ENCODE measurements around the gene IPCEF1. TPM values are rescaled to one million over a fixed set of nuclear protein-coding genes. Genes with fewer than 3 reads are reported as not detected.

Gene IPCEF1
- polyA plus RNA-seq, 1 donor (not counting 4 experiments of a cell fraction or from before 2014, with no cell fraction given) = 0.21 TPM

- Histone ChIP-seq H3K27ac (ENCODE audit: control insufficient read depth, insufficient read depth, low read length) (no peak overlapping the region), H3K9me1 (ENCODE audit: control insufficient read depth, extremely low read depth, insufficient read depth, low read length) (no peaks in the 10 kb centered on the region), H3K4me3 (ENCODE audit: control insufficient read depth in 2 of 3, extremely low read depth in 1 of 3, insufficient read depth in 2 of 3, low read depth in 1 of 3, low read length in 3 of 3) (no peak overlapping the region), H3K36me3 (ENCODE audit: control insufficient read depth in 2 of 2, extremely low read depth in 1 of 2, insufficient read depth in 2 of 2, low read length in 2 of 2) (no peaks in the 10 kb centered on the region), H4K20me1 (ENCODE audit: control insufficient read depth, extremely low read depth, insufficient read depth, low read length) (no peaks in the 10 kb centered on the region), H3K4me2 (ENCODE audit: control insufficient read depth, extremely low read depth, insufficient read depth, low read depth, low read length) (no peak overlapping the region), H3K27me3 (ENCODE audit: control insufficient read depth, extremely low read depth, insufficient read depth, low read length) (no peaks in the 10 kb centered on the region), H3K9ac (ENCODE audit: control insufficient read depth, extremely low read depth, insufficient read depth, low read length) (no peak overlapping the region), H3K9me3 (ENCODE audit: control insufficient read depth, low read depth, low read length) (no peaks in the 10 kb centered on the region), H3K4me1 (ENCODE audit: control insufficient read depth, extremely low read depth, insufficient read depth, low read length) (no peaks in the 10 kb centered on the region), H2AFZ (ENCODE audit: control insufficient read depth, low read length) (no peak overlapping the region), H3K79me2 (ENCODE audit: control insufficient read depth, insufficient read depth, low read length) (no peaks in the 10 kb centered on the region)
- DNase-seq (ENCODE audit: low read depth, low spot score) (no peak), FAIRE-seq (no peak)
- TF ChIP-seq EZH2 (IDR thresholded peaks at IDR 0.05; ENCODE audit: low read length) = no peak
- TF ChIP-seq, protein P1, sequence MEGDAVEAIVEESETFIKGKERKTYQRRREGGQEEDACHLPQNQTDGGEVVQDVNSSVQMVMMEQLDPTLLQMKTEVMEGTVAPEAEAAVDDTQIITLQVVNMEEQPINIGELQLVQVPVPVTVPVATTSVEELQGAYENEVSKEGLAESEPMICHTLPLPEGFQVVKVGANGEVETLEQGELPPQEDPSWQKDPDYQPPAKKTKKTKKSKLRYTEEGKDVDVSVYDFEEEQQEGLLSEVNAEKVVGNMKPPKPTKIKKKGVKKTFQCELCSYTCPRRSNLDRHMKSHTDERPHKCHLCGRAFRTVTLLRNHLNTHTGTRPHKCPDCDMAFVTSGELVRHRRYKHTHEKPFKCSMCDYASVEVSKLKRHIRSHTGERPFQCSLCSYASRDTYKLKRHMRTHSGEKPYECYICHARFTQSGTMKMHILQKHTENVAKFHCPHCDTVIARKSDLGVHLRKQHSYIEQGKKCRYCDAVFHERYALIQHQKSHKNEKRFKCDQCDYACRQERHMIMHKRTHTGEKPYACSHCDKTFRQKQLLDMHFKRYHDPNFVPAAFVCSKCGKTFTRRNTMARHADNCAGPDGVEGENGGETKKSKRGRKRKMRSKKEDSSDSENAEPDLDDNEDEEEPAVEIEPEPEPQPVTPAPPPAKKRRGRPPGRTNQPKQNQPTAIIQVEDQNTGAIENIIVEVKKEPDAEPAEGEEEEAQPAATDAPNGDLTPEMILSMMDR (optimal IDR thresholded peaks at IDR 0.05 in 1 of 3, IDR thresholded peaks at IDR 0.05 in 1 of 3, conservative IDR thresholded peaks at IDR 0.05 in 1 of 3; ENCODE audit: extremely low read depth in 1 of 3, insufficient read depth in 2 of 3, low read length in 3 of 3) = no peak
- dilution Hi-C loops (cut with MboI; ENCODE audit: extremely low pct_ligation_motif_present, low sequenced_read_pairs) = loop anchor here (25.0 kb wide), 2 partner anchors 180 to 305 kb away; no protein-coding TSS in a partner anchor
Measured at GRCh38 chr6:154157082-154157481, 199.5 kb downstream of the IPCEF1 start.

GRCh38 chr6:154156135-154156896 is 200.3 kb downstream of the IPCEF1 start:
- no peak for DNase-seq (ENCODE audit: low read depth, low spot score)
- H3K27me3 ChIP-seq (ENCODE audit: control insufficient read depth, extremely low read depth, insufficient read depth, low read length) = no peaks in the 10 kb centered on the region
- dilution Hi-C loops (cut with MboI; ENCODE audit: extremely low pct_ligation_motif_present, low sequenced_read_pairs) = loop anchor here (25.0 kb wide), 2 partner anchors 181 to 306 kb away; no protein-coding TSS in a partner anchor
- H3K9me3 ChIP-seq (ENCODE audit: control insufficient read depth, low read depth, low read length) = no peaks in the 10 kb centered on the region
- H3K4me3 ChIP-seq (ENCODE audit: control insufficient read depth in 2 of 3, extremely low read depth in 1 of 3, insufficient read depth in 2 of 3, low read depth in 1 of 3, low read length in 3 of 3) = no peak overlapping the region
- no peak overlapping the region for H2AFZ ChIP-seq (ENCODE audit: control insufficient read depth, low read length)
- no peaks in the 10 kb centered on the region for H3K79me2 ChIP-seq (ENCODE audit: control insufficient read depth, insufficient read depth, low read length)
- no peak for TF ChIP-seq EZH2 (IDR thresholded peaks at IDR 0.05; ENCODE audit: low read length)
- TF ChIP-seq, protein P1 (optimal IDR thresholded peaks at IDR 0.05 in 1 of 3, IDR thresholded peaks at IDR 0.05 in 1 of 3, conservative IDR thresholded peaks at IDR 0.05 in 1 of 3; ENCODE audit: extremely low read depth in 1 of 3, insufficient read depth in 2 of 3, low read length in 3 of 3) = peak; percentile 54 to 67 (median 66)
- H3K27ac ChIP-seq (ENCODE audit: control insufficient read depth, insufficient read depth, low read length) = no peak overlapping the region
- H4K20me1 ChIP-seq (ENCODE audit: control insufficient read depth, extremely low read depth, insufficient read depth, low read length) = no peaks in the 10 kb centered on the region
- no peak overlapping the region for H3K9ac ChIP-seq (ENCODE audit: control insufficient read depth, extremely low read depth, insufficient read depth, low read length)
- FAIRE-seq = no peak
- no peaks in the 10 kb centered on the region for H3K4me1 ChIP-seq (ENCODE audit: control insufficient read depth, extremely low read depth, insufficient read depth, low read length)
- H3K36me3 ChIP-seq (ENCODE audit: control insufficient read depth in 2 of 2, extremely low read depth in 1 of 2, insufficient read depth in 2 of 2, low read length in 2 of 2) = no peaks in the 10 kb centered on the region
- no peak overlapping the region for H3K4me2 ChIP-seq (ENCODE audit: control insufficient read depth, extremely low read depth, insufficient read depth, low read depth, low read length)
- H3K9me1 ChIP-seq (ENCODE audit: control insufficient read depth, extremely low read depth, insufficient read depth, low read length) = no peaks in the 10 kb centered on the region

Data from keratinocyte (primary cell).